ENCODE results near the gene MYL9.

MYL9 gene

GRCh38 chr20:36497856-36498255 lies 43.5 kb upstream of the MYL9 start:
- TF ChIP-seq CTCF (IDR thresholded peaks at IDR 0.05; ENCODE audit: low read depth, low read length, missing control alignments), result no peak
- no peak overlapping the region for H3K4me3 ChIP-seq (ENCODE audit: low read depth, low read length)
- peak; percentile 29 for DNase-seq (ENCODE audit: low read depth)
- in situ Hi-C loops (cut with HindIII; ENCODE audit: low sequenced_read_pairs), result loop anchor here (25.0 kb wide), 1 partner anchor 264 kb away; the partner anchor contains the start of gene DSN1

GRCh38 chr20:36498386-36499179 lies 42.7 kb upstream of the MYL9 start:
- H3K4me3 ChIP-seq (ENCODE audit: low read depth, low read length), result no peak overlapping the region
- no peak for TF ChIP-seq CTCF (IDR thresholded peaks at IDR 0.05; ENCODE audit: low read depth, low read length, missing control alignments)
- in situ Hi-C loops (cut with HindIII; ENCODE audit: low sequenced_read_pairs), result loop anchor here (25.0 kb wide), 1 partner anchor 264 kb away; the partner anchor contains the start of gene DSN1
- DNase-seq (ENCODE audit: low read depth), result no peak

- no peak overlapping the region for H3K4me3 ChIP-seq (ENCODE audit: low read depth, low read length)
- in situ Hi-C loops (cut with HindIII; ENCODE audit: low sequenced_read_pairs), result loop anchor here (25.0 kb wide), 1 partner anchor 263 kb away; the partner anchor contains the start of gene DSN1
- DNase-seq (ENCODE audit: low read depth), result no peak
- TF ChIP-seq CTCF (IDR thresholded peaks at IDR 0.05; ENCODE audit: low read depth, low read length, missing control alignments), result no peak
Observed at GRCh38 chr20:36499211-36499610, 42.1 kb upstream of the MYL9 start.

GRCh38 chr20:36499723-36500501 lies 41.4 kb upstream of the MYL9 start:
- TF ChIP-seq CTCF (IDR thresholded peaks at IDR 0.05; ENCODE audit: low read depth, low read length, missing control alignments), result no peak
- in situ Hi-C loops (cut with HindIII; ENCODE audit: low sequenced_read_pairs), result loop anchor here (25.0 kb wide), 1 partner anchor 262 kb away; the partner anchor contains the start of gene DSN1
- no peak overlapping the region for H3K4me3 ChIP-seq (ENCODE audit: low read depth, low read length)
- no peak for DNase-seq (ENCODE audit: low read depth)

- H3K4me3 ChIP-seq (ENCODE audit: low read depth, low read length), result no peak overlapping the region
- in situ Hi-C loops (cut with HindIII; ENCODE audit: low sequenced_read_pairs), result no loop called here
- no peak for DNase-seq (ENCODE audit: low read depth)
- no peak for TF ChIP-seq CTCF (IDR thresholded peaks at IDR 0.05; ENCODE audit: low read depth, low read length, missing control alignments)
Observed at GRCh38 chr20:36501367-36502006, 39.8 kb upstream of the MYL9 start.

- no peak for DNase-seq (ENCODE audit: low read depth)
- no peak overlapping the region for H3K4me3 ChIP-seq (ENCODE audit: low read depth, low read length)
- peak; percentile 19 for TF ChIP-seq CTCF (IDR thresholded peaks at IDR 0.05; ENCODE audit: low read depth, low read length, missing control alignments)
- in situ Hi-C loops (cut with HindIII; ENCODE audit: low sequenced_read_pairs), result no loop called here
Observed at GRCh38 chr20:36504295-36504694, 37.0 kb upstream of the MYL9 start.
